ENCODE data around the gene SLC3A2. TPM values are rescaled to one million over a fixed set of nuclear protein-coding genes. Genes with fewer than 3 reads are reported as not detected.
A peak's percentile ranks its signal among the peaks of the same experiment; 100 is the strongest.

Gene SLC3A2
- total and polyA plus RNA-seq, 2 experiments from 2014 or later, result 335 to 456 TPM

DNA sequence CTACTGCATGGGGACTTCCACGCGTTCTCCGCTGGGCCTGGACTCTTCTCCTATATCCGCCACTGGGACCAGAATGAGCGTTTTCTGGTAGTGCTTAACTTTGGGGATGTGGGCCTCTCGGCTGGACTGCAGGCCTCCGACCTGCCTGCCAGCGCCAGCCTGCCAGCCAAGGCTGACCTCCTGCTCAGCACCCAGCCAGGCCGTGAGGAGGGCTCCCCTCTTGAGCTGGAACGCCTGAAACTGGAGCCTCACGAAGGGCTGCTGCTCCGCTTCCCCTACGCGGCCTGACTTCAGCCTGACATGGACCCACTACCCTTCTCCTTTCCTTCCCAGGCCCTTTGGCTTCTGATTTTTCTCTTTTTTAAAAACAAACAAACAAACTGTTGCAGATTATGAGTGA is 7.7 kb downstream of the SLC3A2 start:
- H3K79me2 ChIP-seq, result peaks cover 37% of the 10 kb centered on the region
- no peaks in the 10 kb centered on the region for H3K9me2 ChIP-seq (replicated peaks; ENCODE audit: insufficient read depth)
- peak overlapping the region; percentile 89 for H3K27ac ChIP-seq
- H2AFZ ChIP-seq, result no peak overlapping the region
- WGBS (ENCODE audit: low lambda C conversion rate, missing lambda C conversion rate), result 92% methylated on average over 14 of the region's 14 CpGs
- TF ChIP-seq EZH2 (IDR thresholded peaks at IDR 0.05; ENCODE audit: borderline replicate concordance) (no peak), EZH2phosphoT487 (IDR thresholded peaks at IDR 0.05; ENCODE audit: low read depth, severe bottlenecking, unreplicated experiment) (no peak)
- TF ChIP-seq, protein P1, sequence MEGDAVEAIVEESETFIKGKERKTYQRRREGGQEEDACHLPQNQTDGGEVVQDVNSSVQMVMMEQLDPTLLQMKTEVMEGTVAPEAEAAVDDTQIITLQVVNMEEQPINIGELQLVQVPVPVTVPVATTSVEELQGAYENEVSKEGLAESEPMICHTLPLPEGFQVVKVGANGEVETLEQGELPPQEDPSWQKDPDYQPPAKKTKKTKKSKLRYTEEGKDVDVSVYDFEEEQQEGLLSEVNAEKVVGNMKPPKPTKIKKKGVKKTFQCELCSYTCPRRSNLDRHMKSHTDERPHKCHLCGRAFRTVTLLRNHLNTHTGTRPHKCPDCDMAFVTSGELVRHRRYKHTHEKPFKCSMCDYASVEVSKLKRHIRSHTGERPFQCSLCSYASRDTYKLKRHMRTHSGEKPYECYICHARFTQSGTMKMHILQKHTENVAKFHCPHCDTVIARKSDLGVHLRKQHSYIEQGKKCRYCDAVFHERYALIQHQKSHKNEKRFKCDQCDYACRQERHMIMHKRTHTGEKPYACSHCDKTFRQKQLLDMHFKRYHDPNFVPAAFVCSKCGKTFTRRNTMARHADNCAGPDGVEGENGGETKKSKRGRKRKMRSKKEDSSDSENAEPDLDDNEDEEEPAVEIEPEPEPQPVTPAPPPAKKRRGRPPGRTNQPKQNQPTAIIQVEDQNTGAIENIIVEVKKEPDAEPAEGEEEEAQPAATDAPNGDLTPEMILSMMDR (IDR thresholded peaks at IDR 0.05; ENCODE audit: poor library complexity), result no peak
- peaks cover 56% of the 10 kb centered on the region for H4K20me1 ChIP-seq (ENCODE audit: insufficient read depth, poor library complexity, severe bottlenecking)
- peaks cover 49% of the 10 kb centered on the region for H3K4me1 ChIP-seq (ENCODE audit: insufficient read depth)
- peak overlapping the region; percentile 42 for H3K4me2 ChIP-seq
- no peaks in the 10 kb centered on the region for H3K36me3 ChIP-seq (replicated peaks; ENCODE audit: insufficient read depth, low read depth)
- no peaks in the 10 kb centered on the region for H3K9me3 ChIP-seq (ENCODE audit: low read depth)
- DNase-seq (ENCODE audit: low spot score), result no peak
- H3K4me3 ChIP-seq, result no peak overlapping the region
- no peaks in the 10 kb centered on the region for H3K27me3 ChIP-seq

DNA sequence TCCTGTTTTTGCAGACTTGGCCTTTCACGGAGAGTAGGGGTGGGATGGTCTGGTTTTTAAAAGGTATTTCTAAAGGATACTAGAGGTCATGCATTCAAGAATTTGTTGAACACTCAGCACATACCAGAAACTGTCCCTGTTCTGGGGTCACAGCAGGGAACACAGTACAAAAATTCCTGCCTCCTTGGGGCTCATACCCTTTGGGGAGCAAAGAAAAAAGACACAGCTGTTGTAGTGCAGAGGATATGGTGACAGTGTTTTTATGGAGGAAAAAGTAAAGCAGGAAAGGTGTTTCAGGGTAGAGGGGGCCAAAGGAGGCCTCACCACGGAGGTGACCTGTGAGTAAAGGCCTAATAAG is 8.4 kb downstream of the SLC3A2 start:
- Histone ChIP-seq H3K79me2 (peaks cover 30% of the 10 kb centered on the region), H3K4me1 (ENCODE audit: insufficient read depth) (peaks cover 42% of the 10 kb centered on the region), H3K4me3 (no peak overlapping the region), H4K20me1 (ENCODE audit: insufficient read depth, poor library complexity, severe bottlenecking) (peaks cover 49% of the 10 kb centered on the region), H3K27me3 (no peaks in the 10 kb centered on the region), H3K9me2 (replicated peaks; ENCODE audit: insufficient read depth) (no peaks in the 10 kb centered on the region), H3K4me2 (peak overlapping the region; percentile 42), H2AFZ (no peak overlapping the region), H3K27ac (peak overlapping the region; percentile 89), H3K36me3 (replicated peaks; ENCODE audit: insufficient read depth, low read depth) (no peaks in the 10 kb centered on the region), H3K9me3 (ENCODE audit: low read depth) (no peaks in the 10 kb centered on the region)
- WGBS (ENCODE audit: low lambda C conversion rate, missing lambda C conversion rate), result 68% methylated on average over 2 of the region's 2 CpGs
- DNase-seq (ENCODE audit: low spot score), result no peak
- TF ChIP-seq, protein P1 (IDR thresholded peaks at IDR 0.05; ENCODE audit: poor library complexity), result no peak
- no peak for TF ChIP-seq EZH2phosphoT487 (IDR thresholded peaks at IDR 0.05; ENCODE audit: low read depth, severe bottlenecking, unreplicated experiment)
- TF ChIP-seq EZH2 (IDR thresholded peaks at IDR 0.05; ENCODE audit: borderline replicate concordance), result no peak

DNA sequence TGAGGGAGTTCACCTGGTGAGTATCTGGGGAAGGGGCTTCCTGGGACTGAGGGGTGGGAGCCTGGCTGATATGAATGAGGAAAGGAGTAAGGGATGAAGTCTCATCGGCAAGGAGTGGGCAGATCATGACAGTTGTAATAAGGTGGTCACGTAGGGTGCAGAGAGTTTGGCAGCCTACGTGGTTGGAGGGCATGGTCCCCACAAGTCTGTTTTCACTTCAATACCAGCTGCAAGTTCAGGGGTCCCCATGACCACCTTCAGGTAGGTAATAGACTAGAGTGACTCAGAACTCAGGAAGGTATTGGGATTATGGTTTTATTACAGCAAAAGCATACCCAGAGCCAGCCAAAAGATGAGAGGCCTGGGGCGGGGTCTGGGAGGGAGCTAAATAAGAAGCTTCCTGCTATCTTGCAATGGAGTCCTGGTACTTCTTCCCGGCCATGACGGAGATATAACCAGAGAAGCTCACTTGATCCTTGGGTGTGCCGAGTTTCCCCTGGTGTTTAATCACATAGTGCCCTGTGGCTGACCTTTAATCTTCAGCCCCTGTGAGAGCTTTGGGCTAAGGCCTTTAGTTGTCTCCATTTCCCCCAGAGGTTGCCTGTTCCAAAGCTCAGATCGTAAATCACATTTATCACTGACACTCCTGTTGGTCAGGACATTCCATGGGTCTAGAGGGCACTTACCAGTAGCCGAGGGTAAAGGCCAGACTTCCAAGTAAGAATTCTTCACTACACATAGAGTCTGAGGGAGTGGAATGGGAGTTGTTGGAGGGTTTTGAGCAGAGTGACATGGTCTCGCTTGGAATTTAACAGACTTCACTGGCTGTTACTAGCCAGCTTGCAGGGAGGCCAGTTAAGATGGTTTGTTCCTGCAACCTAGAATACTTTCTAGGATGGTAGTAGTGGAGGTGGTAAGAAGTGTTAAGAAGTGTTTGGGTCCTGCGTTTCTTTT is 9.1 kb downstream of the SLC3A2 start:
- Histone ChIP-seq H3K27ac (peak overlapping the region; percentile 89), H3K36me3 (replicated peaks; ENCODE audit: insufficient read depth, low read depth) (no peaks in the 10 kb centered on the region), H3K4me1 (ENCODE audit: insufficient read depth) (peaks cover 37% of the 10 kb centered on the region), H3K9me3 (ENCODE audit: low read depth) (no peaks in the 10 kb centered on the region), H3K4me2 (peak overlapping the region; percentile 42), H3K27me3 (no peaks in the 10 kb centered on the region), H3K4me3 (no peak overlapping the region), H3K9me2 (replicated peaks; ENCODE audit: insufficient read depth) (no peaks in the 10 kb centered on the region), H2AFZ (no peak overlapping the region), H4K20me1 (ENCODE audit: insufficient read depth, poor library complexity, severe bottlenecking) (peaks cover 42% of the 10 kb centered on the region), H3K79me2 (peaks cover 25% of the 10 kb centered on the region)
- WGBS (ENCODE audit: low lambda C conversion rate, missing lambda C conversion rate), result 39% methylated on average over 11 of the region's 11 CpGs
- TF ChIP-seq, protein P1 (IDR thresholded peaks at IDR 0.05; ENCODE audit: poor library complexity), result no peak
- TF ChIP-seq EZH2 (IDR thresholded peaks at IDR 0.05; ENCODE audit: borderline replicate concordance) (no peak), EZH2phosphoT487 (IDR thresholded peaks at IDR 0.05; ENCODE audit: low read depth, severe bottlenecking, unreplicated experiment) (no peak)
- DNase-seq (ENCODE audit: low spot score), result peak; percentile 79
